H1 (cell line): ENCODE data around the gene ZBTB4. TPM values are rescaled to one million over a fixed set of nuclear protein-coding genes. Genes with fewer than 3 reads are reported as not detected.

Experiments
- BRCA1 ChIP-seq: IDR thresholded peaks from 2 replicates; pipeline ENCODE4 v1.6.1; 2012; ENCODE audit warnings: low read depth, low read length, improper control_type of control experiment
- GABPA ChIP-seq: IDR thresholded peaks from 2 replicates; pipeline ENCODE4 v1.6.1; 2011; ENCODE audit warnings: mild to moderate bottlenecking, low read length, moderate library complexity, borderline replicate concordance; ENCODE audit not compliant: insufficient read depth
- HDAC2 ChIP-seq, 2 experiments: fragments of 300-600 bp in 1 of 2; sonication (generic) in 1 of 2; IDR thresholded peaks; 2 replicates each; pipeline ENCODE4 v1.6.1; 2011 to 2012; ENCODE audit warnings: low read depth in 2 of 2, low read length in 2 of 2, mild to moderate bottlenecking in 2 of 2, moderate library complexity in 2 of 2, borderline replicate concordance in 1 of 2, inconsistent platforms in 1 of 2
- RFX5 ChIP-seq: IDR thresholded peaks from 2 replicates; pipeline ENCODE4 v1.6.1; 2011; ENCODE audit warnings: low read depth, low read length, improper control_type of control experiment, borderline replicate concordance
- SAP30 ChIP-seq: fragments of 300-600 bp; sonication (generic); IDR thresholded peaks from 2 replicates; pipeline ENCODE4 v1.7.1; 2012; ENCODE audit warnings: low read length, moderate library complexity, mild to moderate bottlenecking, inconsistent platforms; ENCODE audit not compliant: insufficient read depth, insufficient replicate concordance
- polyA plus RNA-seq, 7 experiments: library from polyadenylated mRNA; depleted of rRNA in 3 of 7; stranded (reverse) in 5 of 7; unstranded in 2 of 7; fragments of >200 nt in 5 of 7; fragments of 200-250 nt in 2 of 7; gene quantifications; 1 replicate in 5 of 7; 2 replicates in 1 of 7; 4 replicates in 1 of 7; pipeline versions ENCODE4 v1.2.1 to v1.2.3, GENCODE V29; 2011 to 2013; ENCODE audit warnings: missing spikeins in 2 of 7, mixed read lengths in 2 of 7
- total RNA-seq: library from RNA; stranded (reverse); fragmentation: NEBNext Ultra II Directional; extraction: Animal tissue kit (Norgen Biotek cat#: 25700); gene quantifications from 2 replicates; pipeline ENCODE4 v1.2.1, GENCODE V29; 2021
- TF ChIP-seq, protein P1 (sequence below): fragments of 300-600 bp; sonication (generic); IDR thresholded peaks from 2 replicates; pipeline ENCODE4 v1.7.1; 2012; ENCODE audit warnings: low read length, moderate library complexity, mild to moderate bottlenecking, inconsistent platforms; ENCODE audit not compliant: insufficient replicate concordance
- TF ChIP-seq, protein P2 (sequence below): IDR thresholded peaks from 2 replicates; pipeline ENCODE4 v1.6.1; 2012; ENCODE audit warnings: inconsistent platforms

Gene ZBTB4
- total and polyA plus RNA-seq, 2 of the 8 experiments (the other 6 are each of a cell fraction or from before 2014, with no cell fraction given) = 5.9 to 10.1 TPM

DNA sequence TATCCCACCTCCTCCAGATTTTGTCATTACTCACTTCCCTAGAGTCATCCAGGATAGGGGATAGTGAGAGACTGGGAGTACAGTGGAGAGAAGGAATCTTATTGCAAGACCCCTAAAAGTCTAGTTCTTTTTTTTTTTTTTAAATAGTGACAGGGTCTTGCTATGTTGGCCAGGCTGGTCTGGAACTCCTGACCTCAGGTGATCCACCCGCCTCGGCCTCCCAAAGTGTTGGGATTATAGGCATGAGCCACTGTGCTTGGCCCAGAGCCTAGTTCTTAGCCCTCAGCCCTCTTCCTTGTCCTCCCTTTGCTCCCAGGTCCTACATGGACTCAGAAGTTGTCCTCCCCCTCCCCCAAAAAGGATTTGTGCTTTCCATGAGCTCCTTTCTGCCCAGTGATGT lies 37.3 kb downstream of the ZBTB4 start (continued):
- TF ChIP-seq, protein P1, sequence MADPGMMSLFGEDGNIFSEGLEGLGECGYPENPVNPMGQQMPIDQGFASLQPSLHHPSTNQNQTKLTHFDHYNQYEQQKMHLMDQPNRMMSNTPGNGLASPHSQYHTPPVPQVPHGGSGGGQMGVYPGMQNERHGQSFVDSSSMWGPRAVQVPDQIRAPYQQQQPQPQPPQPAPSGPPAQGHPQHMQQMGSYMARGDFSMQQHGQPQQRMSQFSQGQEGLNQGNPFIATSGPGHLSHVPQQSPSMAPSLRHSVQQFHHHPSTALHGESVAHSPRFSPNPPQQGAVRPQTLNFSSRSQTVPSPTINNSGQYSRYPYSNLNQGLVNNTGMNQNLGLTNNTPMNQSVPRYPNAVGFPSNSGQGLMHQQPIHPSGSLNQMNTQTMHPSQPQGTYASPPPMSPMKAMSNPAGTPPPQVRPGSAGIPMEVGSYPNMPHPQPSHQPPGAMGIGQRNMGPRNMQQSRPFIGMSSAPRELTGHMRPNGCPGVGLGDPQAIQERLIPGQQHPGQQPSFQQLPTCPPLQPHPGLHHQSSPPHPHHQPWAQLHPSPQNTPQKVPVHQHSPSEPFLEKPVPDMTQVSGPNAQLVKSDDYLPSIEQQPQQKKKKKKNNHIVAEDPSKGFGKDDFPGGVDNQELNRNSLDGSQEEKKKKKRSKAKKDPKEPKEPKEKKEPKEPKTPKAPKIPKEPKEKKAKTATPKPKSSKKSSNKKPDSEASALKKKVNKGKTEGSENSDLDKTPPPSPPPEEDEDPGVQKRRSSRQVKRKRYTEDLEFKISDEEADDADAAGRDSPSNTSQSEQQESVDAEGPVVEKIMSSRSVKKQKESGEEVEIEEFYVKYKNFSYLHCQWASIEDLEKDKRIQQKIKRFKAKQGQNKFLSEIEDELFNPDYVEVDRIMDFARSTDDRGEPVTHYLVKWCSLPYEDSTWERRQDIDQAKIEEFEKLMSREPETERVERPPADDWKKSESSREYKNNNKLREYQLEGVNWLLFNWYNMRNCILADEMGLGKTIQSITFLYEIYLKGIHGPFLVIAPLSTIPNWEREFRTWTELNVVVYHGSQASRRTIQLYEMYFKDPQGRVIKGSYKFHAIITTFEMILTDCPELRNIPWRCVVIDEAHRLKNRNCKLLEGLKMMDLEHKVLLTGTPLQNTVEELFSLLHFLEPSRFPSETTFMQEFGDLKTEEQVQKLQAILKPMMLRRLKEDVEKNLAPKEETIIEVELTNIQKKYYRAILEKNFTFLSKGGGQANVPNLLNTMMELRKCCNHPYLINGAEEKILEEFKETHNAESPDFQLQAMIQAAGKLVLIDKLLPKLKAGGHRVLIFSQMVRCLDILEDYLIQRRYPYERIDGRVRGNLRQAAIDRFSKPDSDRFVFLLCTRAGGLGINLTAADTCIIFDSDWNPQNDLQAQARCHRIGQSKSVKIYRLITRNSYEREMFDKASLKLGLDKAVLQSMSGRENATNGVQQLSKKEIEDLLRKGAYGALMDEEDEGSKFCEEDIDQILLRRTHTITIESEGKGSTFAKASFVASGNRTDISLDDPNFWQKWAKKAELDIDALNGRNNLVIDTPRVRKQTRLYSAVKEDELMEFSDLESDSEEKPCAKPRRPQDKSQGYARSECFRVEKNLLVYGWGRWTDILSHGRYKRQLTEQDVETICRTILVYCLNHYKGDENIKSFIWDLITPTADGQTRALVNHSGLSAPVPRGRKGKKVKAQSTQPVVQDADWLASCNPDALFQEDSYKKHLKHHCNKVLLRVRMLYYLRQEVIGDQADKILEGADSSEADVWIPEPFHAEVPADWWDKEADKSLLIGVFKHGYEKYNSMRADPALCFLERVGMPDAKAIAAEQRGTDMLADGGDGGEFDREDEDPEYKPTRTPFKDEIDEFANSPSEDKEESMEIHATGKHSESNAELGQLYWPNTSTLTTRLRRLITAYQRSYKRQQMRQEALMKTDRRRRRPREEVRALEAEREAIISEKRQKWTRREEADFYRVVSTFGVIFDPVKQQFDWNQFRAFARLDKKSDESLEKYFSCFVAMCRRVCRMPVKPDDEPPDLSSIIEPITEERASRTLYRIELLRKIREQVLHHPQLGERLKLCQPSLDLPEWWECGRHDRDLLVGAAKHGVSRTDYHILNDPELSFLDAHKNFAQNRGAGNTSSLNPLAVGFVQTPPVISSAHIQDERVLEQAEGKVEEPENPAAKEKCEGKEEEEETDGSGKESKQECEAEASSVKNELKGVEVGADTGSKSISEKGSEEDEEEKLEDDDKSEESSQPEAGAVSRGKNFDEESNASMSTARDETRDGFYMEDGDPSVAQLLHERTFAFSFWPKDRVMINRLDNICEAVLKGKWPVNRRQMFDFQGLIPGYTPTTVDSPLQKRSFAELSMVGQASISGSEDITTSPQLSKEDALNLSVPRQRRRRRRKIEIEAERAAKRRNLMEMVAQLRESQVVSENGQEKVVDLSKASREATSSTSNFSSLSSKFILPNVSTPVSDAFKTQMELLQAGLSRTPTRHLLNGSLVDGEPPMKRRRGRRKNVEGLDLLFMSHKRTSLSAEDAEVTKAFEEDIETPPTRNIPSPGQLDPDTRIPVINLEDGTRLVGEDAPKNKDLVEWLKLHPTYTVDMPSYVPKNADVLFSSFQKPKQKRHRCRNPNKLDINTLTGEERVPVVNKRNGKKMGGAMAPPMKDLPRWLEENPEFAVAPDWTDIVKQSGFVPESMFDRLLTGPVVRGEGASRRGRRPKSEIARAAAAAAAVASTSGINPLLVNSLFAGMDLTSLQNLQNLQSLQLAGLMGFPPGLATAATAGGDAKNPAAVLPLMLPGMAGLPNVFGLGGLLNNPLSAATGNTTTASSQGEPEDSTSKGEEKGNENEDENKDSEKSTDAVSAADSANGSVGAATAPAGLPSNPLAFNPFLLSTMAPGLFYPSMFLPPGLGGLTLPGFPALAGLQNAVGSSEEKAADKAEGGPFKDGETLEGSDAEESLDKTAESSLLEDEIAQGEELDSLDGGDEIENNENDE = no peak
- TF ChIP-seq HDAC2 (IDR thresholded peaks at IDR 0.05; ENCODE audit: borderline replicate concordance in 1 of 2, low read depth in 2 of 2, low read length in 2 of 2) (no peak), RFX5 (no peak), BRCA1 (no peak), GABPA (no peak), SAP30 (no peak)
- TF ChIP-seq, protein P2, sequence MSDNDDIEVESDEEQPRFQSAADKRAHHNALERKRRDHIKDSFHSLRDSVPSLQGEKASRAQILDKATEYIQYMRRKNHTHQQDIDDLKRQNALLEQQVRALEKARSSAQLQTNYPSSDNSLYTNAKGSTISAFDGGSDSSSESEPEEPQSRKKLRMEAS = no peak
